ENCODE measurements around the gene GPHN.

GPHN gene

DNA sequence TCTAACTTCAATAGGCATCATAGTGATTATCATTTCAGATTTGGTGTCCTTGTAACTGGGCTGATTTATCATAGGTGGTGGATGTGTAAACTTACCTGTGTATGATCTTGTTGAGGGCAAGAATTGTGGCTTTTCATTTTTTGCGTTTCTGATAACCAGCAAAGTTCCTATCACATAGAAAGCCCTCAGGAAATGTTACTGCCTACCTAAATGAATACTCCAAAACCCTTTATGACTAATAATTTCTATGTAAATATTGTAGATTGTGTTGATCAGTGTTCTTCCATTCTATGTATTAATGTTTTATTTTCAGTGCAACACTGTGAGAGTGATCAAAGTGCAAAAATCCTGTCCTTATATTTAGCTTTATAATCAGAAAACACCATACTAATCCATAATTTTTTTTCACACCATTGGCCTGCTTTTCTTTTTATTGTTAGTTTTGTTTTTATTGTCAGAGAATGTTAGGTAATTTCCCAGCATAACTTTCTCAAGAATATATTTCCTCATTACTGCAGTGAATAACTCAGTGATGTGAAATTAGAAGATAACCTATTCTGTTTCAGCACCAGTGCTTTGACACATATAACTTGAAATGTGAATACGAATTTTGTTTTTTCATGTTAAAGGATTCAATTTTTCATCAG lies 94.1 kb downstream of the GPHN start:
- DNase-seq: no peak

DNA sequence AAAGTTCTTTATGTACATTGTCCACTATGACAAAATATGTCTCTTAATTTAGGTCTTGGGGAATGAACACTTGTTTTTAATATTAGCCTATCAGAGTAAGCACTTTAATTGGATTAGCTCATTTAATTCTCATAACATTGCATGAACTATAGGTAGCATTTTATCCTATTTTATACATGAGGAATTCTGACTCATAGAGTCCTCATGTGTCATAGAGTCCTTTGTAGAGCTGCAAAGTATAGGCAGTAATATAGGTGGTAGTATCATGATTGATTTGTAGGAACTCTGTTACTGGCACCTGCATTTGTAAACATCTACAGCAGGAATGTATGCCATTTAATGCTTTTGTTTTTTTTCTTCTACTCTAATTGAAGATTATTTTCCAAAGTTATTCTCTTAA lies 96.0 kb downstream of the GPHN start:
- DNase-seq: no peak

DNA sequence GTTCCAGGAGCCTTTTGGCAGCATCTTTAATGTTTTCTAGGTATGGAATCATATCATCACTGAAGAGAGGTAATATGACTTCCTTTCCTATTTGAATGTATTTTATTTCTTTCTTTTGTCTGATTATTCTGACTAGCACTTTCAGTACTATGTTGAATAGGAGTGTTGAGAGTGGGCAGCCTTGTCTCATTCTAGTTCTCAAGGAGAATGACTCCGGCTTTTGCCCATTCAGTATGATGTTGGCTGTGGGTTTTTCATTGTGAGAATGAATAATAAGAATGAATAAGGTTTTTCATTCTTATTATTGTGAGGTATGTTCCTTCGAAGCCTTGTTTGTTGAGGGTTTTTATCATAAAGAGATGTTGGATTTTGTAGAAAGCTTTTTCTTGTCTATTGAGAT lies 98.9 kb downstream of the GPHN start:
- DNase-seq: no peak

DNA sequence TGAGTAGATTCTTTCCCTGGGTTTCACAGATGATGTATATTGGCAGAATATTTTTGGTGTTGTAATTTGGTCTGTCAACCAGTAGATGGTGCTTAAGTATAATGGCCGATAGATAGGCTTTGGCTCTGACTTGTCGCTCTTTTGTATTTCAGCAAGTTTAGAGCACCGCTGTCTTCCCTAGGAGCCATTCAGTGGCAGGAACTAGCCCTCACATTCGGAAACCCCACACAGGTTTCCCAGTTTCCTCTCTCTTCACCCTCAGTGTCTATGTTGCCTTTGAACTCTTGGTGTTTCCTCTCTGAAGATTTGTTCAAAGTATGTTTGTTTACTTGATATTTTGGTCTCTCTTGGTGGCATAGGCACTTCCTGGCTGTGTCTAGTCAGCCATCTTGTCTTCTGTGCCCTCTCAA lies 102.2 kb downstream of the GPHN start:
- DNase-seq: peak; percentile 17

DNA sequence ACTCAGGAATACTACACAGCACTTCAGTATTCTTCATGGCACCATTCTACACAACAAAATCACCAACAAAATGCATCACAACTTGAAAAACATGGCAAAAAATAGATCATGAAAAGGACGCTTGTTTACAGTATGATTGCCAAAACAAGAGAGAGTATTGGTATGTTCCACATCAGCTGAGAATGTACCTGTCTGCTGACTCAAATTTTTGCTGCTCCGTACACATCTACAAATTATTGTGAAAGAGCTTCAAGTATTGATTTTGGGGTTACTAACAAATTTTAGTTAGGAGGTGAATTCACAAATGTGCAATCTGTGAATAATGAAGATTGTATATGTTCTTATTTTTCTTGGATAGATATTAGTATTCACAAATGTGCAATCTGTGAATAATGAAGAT lies 105.4 kb downstream of the GPHN start:
- DNase-seq: no peak

DNA sequence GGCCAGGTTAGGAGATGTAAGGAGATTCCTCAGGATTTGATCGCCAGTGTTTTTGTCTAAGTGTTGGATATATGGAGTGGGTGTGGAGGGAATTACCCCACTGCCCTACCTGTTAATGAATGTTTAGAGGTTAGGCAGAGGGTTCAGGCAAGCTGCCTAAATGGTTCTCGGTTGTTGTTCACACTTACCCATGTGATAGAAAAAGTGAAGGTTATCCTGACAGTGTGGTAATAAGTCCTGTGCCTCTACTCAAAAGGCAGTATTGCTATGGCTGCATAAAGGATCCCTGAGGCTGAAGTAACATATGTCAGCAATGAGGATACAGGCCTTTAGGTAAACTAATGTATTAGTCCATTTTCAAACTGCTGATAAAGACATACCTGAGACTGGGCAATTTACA lies 112.0 kb downstream of the GPHN start:
- no peak for DNase-seq

DNA sequence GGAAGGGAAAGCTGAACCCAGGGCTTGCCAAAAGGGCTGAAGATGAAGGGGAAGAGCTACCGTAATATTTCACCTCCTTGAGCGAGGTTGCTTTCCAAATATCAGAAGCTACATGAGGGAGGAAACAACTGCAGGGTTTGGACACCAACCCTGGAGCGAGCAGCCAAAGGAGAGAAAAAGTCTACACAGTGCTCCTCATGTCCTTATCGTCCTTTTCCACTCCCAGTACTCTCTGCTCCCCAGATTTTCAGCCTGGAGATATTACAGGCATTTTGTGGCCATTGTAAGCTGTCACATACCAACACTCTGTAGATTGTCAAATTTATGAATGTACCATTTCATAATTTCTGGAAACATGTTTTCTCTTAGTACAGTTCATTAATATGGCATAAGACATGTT lies 115.9 kb downstream of the GPHN start:
- no peak for DNase-seq

DNA sequence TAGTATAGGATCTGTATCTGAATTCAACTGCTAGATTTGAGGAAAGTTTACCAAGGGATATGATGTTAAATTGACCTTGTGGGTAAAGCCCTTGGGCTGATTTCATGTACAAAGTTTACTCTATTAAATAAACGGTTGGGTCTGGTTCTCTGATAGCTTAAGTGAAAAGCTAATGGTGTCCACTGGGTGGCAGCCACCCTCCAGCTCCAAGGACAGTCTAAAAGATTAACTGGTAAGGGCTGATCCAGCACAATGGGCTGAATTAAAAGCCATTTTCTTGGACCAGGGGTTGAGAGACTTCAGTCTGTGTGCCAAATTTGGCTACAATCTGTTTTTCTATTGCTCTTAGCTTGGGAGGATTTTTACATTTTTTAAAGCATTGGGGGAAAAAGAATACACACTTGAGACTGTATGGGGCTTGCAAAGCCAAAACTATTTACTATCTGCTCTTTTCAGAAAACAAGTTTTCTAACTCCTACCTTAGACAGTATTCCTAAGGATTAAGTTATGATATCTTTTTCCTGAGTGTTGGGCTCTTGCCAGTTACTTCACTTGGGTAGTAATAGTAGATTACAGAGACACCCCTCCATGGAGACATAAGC lies 116.5 kb downstream of the GPHN start:
- peak; percentile 77 for DNase-seq

DNA sequence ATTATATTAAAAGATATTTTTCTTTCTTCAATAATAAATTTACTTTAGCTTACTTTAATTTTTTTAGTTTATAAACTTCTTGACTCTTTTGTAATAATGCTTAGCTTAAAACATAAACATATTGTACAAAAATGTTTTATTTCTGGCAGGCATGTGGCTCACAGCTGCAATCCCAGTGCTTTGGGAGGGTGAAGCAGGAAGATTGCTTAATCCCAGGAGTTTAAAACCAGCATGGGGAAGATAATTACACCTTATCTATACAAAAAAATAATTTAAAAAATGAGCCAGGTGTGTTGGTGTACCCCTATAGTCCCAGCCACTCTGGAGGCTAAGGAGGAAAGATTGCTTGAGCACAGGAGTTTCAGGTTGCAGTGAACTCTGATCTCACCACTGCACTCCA lies 120.7 kb downstream of the GPHN start:
- DNase-seq: no peak

DNA sequence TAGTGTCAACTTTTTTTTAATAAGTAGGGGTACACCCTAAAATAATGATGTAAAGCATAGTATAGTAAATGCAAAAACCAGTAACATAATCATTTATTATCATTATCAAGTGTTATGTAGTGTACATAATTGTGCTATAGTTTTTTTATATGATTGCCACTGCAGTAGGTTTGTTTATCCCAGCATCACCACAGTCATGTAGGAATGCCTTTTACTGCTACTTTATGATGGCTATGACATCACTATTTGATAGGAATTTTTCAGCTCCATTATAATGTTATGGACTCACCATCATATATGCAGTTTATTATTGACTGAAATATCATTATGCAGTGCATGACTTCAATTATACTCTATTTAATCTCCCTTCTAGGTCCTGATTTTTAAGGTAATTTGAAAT lies 121.6 kb downstream of the GPHN start:
- no peak for DNase-seq

DNA sequence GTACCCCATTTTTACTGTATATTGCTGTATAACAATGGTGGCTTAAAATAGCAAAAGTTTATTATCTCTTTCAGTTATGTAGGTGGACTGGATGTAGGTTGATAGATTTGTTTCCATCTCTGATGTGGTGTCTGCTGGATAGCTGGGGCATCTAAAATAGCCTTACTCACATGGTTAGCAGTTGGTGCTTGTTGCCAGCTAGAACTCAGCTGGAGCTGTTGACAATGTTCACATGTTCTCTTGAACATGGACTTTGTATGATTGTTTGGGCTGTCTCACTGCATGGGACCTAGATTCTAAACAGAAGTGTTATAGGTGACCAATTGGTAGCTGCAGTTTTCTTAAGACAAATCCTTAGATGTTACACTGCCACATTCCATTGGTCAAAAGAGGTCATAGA lies 126.9 kb downstream of the GPHN start:
- no peak for DNase-seq

DNA sequence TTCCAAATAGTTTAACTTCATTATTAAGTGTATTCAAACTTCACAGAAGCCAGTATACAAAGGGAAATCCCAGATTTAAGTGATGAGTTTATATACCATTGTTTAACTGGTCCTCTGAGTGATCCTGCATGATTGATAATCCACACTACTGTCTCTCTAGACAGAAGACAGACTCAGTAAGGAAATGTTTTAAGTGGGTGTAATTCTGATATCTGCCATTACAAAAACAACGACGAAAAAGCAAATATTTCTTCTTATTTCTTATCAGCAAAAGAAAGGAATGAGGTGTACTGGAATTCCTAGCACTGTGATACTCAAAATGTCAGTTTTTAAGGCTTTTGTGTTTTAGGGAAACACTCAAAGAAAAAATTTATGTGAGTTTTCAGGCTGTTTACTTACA lies 127.5 kb downstream of the GPHN start:
- no peak for DNase-seq

DNA sequence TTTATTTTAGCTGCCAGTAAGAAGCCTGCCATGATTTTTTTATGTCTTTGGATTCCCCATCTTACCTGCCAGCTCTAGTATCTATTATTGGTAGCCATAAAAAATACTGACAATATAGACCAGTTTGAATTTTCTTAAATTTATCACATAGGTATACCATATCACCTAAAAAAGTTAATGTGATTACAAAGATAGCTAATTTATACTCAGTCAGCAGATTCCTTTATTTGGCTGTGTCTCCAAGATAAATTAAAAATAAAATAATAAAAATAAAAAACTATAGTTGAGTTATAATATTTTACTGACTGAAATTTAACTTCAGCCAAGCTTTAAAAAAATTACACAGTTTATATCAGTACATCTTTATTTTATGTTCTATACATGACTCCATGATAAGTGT lies 128.3 kb downstream of the GPHN start:
- no peak for DNase-seq

DNA sequence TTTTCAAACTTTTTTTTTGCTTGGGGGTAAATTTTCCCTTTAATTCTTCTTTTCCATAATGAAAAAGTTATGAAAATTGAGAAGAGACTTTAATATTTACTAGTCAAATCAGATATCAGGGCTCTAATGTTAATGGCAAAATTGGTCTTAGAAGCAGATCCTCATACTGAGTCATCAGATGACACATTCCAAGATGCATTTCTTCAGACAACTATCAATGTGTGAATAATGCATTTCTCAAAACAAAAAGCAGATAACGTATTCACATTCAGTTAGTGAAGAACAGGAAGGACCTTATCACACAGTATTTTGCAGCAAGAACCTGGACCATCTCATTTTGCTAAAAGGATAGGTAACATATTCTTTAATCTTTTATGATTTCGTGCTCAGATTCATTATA lies 130.7 kb downstream of the GPHN start:
- DNase-seq: no peak

DNA sequence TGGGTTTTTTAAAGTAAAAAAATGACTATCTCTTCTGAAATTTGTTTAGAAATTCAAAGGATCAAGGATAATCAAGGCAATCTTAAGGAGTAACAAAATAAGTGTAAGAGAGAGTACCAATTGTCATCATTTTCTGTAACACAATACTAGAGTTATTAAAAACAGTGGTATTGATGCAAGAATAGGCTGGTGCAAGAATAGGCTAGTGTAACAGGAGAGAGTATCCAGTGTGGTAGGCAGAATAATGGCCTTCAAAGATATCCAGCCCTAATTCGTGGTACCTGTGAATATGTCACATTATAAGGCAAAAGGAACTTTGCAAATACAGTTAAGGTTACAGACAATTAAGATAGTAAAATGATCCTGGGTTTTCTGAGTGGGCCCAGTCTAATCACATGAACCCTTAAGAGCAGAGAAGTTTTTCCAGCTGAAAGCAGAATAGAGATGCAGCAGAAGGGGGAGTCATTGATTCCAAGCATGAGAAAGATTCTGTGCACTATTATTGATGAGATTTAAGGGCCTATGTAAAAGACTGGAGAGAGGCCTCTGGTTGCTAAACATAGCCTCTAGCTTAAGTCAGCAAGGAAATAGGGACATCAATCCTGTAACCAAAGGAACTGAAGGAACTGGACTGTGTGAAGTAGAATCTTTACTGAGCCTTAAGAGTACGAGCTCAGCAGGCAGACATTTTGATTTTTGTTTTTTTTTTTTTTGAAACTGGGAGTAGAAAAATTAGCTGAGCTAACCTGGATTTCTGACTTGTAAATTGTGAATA lies 134.1 kb downstream of the GPHN start:
- no peak for DNase-seq

DNA sequence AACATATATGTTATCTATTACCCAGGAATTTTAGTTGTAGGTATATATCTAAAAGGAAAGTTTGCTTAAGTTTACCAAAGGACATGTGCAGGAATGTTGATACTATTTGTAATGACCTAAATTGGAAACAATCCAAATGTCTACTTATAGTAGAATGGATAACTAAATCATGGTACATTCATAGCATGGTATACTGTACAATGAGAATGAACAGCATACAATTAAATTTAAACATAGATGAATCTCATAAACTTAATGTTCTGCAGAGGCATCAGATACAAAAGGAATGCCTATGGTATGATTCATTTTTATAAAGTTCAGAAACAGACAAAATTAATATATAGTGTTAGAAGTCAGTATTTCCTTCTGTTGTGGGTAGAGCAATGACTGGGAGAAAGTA lies 135.4 kb downstream of the GPHN start:
- no peak for DNase-seq

DNA sequence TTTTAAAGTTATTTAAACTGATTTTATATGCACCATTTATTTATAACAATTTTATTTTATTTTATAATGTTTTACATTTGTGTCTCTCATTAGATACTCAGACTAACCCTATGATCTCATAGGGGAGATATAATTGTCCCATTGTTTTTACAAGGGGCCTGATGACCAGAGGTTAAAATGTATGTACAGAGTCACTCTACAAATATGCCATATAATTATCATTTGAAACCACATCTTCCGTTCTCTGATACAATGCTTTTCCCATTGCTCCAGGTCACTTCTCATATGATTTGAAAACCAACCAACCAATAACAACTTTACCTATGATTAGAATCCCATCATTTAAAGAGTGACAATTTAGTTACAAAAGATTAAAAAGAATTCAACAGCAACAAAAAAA lies 137.8 kb downstream of the GPHN start:
- no peak for DNase-seq

DNA sequence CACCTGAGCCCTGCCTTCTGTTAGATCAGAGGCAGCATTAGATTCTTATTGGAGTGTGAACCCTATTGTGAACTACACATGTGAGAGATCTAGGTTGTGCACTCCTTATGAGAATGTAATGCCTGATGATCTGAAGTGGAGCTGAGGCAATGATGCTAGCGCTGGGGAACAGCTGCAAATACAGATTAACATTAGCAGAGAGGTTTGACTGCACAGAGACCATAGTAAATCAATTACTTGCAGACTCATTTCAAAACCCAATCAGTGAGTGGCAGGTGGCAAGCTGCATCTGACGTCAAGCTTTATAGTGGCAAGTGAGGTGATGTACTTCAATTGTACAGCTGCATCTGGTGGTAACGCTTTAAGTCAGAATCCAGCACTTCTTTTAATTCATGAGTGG lies 141.6 kb downstream of the GPHN start:
- peak; percentile 73 for DNase-seq

DNA sequence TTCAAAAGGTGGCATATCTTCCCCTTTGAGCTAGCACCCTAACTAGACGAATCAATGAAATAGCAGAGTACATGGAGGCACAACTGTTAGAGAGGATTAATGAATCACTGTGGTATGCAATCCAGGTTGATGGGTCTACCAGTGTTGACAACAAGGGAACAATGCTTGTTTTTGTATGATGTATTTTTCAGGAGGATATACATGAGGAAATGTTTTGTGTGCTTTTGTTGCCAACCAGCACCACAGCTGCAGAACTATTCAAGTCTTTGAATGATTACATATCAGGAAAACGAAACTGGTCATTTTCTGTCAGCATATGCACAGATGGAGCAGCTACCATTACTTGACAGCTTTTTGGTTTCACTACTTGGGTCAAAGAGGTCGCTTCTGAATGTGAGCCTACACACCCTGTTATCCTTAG lies 142.6 kb downstream of the GPHN start:
- peak; percentile 5 for DNase-seq

DNA sequence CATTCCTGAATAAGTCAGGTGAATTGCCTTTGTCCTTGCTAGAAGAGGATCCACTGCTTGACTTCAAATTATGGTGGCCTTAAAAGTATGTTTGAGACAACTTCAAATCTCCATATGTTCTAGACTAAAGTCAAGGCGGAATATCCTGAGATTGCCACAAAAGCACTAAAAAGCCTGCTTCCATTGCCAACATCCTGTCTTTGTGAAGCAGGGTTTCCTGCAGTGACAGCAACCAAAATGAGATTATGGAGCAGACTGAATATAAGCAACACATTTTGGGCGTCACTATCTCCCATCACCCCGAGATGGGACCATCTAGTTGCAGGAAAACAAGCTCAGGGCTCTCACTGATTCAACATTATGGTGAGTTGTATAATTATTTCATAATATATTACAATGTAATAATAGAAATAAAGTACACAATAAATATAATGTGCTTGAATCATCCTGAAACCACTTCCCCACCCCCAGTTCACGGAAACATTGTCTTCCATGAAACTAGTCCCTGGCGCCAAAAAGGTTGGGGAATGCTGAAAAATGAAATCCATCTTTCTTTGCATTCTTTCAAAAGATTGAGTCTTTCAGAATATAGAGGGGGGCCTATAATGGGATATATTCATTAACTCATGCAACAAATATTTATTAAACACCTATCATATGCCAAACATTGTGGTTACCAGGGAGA lies 143.7 kb downstream of the GPHN start:
- no peak for DNase-seq

DNA sequence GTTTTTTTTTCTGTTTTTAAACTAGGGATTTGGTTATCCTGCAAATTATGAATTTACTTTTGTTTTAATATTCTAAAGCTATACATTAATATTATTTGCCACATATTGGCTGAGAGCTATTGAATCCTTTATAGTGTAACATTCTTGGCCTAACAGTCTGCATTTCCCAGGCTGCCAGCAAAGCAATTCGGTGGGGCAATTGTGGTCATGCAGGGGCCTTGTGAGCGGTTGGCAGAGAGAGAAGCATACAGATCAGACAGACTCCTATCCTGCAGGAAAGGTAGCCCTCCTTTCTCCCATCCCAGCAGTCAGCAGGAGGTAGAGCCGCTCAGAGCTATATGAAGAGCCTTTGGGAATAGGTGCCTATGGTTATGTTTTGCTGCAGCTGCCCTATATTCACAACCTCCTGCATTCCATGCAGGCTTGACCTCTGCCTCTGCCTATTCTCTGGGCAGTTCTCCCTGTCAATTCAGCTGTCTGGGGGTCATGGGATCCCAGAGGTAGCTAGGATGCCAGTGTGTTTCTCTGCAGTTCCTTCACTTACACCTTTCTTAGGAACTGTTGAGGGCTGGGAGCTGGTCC lies 144.7 kb downstream of the GPHN start:
- DNase-seq: no peak

DNA sequence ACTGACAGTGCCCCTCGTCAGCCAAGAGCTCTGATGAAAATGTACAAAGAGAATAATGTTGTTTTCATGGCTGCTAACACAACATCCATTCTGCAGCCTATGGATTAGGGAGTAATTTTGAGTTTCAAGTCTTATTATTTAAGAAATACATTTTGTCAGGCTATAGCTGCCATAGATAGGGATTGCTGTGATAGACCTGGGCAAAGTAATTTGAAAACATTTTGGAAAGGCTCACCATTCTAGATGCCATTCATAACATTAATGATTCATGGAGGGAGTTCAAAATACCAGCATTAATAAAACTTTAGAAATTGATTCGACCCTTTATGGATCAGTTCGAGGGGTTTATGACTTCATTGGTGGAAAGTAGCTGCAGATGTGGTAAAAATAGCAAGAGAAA lies 149.8 kb downstream of the GPHN start:
- no peak for DNase-seq

DNA sequence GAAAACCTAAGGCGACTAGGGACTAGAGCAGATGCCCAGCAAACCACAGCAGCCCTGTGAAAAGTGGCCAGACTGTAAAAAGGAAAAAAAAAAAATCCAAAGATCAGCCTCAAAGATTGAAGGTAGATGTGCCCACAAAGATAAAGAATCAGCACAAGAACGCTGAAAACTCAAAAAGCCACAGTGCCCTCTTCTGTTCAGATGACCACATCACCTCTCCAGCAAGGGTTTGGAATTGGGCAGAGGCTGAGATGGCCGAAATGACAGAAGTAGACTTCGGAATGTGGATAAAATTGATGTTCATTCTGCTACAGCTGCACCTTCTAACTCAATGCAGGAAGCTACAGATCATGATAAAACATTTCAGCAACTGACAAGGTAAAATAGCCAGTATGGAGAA lies 154.4 kb downstream of the GPHN start:
- no peak for DNase-seq

DNA sequence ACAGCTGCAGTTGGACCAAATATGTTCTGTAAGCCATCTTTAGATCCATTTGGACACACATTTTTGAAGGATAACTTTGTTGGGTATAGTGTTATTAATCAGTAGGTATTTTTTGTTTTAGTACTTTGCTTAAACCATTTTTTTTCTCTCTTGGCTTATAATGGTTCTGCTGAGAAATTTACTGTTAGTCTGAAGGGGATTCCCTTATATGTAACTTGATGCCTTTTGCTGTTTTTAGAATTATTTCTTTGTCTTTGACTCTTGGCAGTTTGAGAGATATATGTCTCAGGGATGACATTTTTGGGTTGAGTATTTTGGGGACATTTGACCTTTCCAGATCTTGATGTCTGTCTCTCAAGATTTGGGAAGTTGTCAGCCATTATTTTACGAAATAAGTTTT lies 169.8 kb downstream of the GPHN start:
- no peak for DNase-seq

Measured in NCI-H82 (cell line).